A549 (cell line): ENCODE measurements around the gene SRM. TPM values are rescaled to one million over a fixed set of nuclear protein-coding genes. Genes with fewer than 3 reads are reported as not detected.
"Not testable (repeated sequence)": the region's sequence is repeated elsewhere in the genome, so short reads cannot be mapped to it uniquely, and the experiment has no call there.

Experiments used
- ATAC-seq, 2 experiments: fragments of 200-7000 bp in 1 of 2; fragments of >200 bp in 1 of 2; cut with Nextera tagmentation in 1 of 2; cut with Tn5 transposase in 1 of 2; 3 replicates each; pipeline versions ENCODE4 v1.8.0 to v1.9.1; 2018 to 2020; ENCODE audit warnings: mild to moderate bottlenecking in 1 of 2, moderate library complexity in 1 of 2
- CTCF ChIA-PET: fragments of 300-600 bp; sonication (Branson Sonifier 250); formaldehyde crosslinking; extraction: SDS; loops from one replicate; lab custom pipeline; 2021; ENCODE audit warnings: antibody characterized with exemption, inconsistent platforms; lab: Yijun Ruan, JAX
- POLR2A ChIA-PET: fragments of 350-600 bp; formaldehyde crosslinking; extraction: SDS; loops from one replicate; lab custom pipeline; 2021; ENCODE audit warnings: antibody characterized with exemption, inconsistent platforms; lab: Yijun Ruan, JAX
- DNase-seq, 2 experiments: peaks; one replicate each; pipeline versions ENCODE4 v3.0.0 to v3.0.0-alpha.2; 2011 to 2016; ENCODE audit warnings: low read depth in 1 of 2, low spot score in 1 of 2
- FAIRE-seq: peaks from 2 replicates; lab custom pipeline; 2011; peaks lifted over from hg19 to GRCh38; lab: Jason Lieb, UNC
- H3K27ac ChIP-seq, 2 experiments: fragments of >200 bp; sonication (Bioruptor Twin); formaldehyde crosslinking; 3 replicates each; pipeline ENCODE4 v1.5.1; 2016 to 2017
- H3K4me1 ChIP-seq: fragments of >200 bp; sonication (Bioruptor Twin); formaldehyde crosslinking; 3 replicates; pipeline ENCODE4 v1.6.1; 2016
- H3K4me2 ChIP-seq: fragments of >200 bp; sonication (Bioruptor Twin); formaldehyde crosslinking; 3 replicates; pipeline ENCODE4 v1.6.1; 2016
- H3K4me3 ChIP-seq: fragments of >200 bp; sonication (Bioruptor Twin); formaldehyde crosslinking; 3 replicates; pipeline ENCODE4 v1.5.1; 2016
- H3K9me3 ChIP-seq: fragments of >200 bp; sonication (Bioruptor Twin); formaldehyde crosslinking; 3 replicates; pipeline ENCODE4 v1.6.1; 2016
- ATOH8 ChIP-seq: fragments of 250-450 bp; sonication (Bioruptor Pico); IDR thresholded peaks from 2 replicates; pipeline ENCODE4 v1.5.0; 2020; ENCODE audit warnings: low read depth, mild to moderate bottlenecking, moderate library complexity
- CBX8 ChIP-seq: fragments of 200-600 bp; sonication (generic); IDR thresholded peaks from 2 replicates; pipeline ENCODE4 v1.6.1; 2016
- E2F6 ChIP-seq: IDR thresholded peaks from 2 replicates; pipeline ENCODE4 v1.6.1; 2012; ENCODE audit warnings: low read depth, borderline replicate concordance
- EHF ChIP-seq: fragments of 250-450 bp; sonication (Bioruptor Pico); IDR thresholded peaks from 2 replicates; pipeline ENCODE4 v1.5.0; 2020; ENCODE audit warnings: mild to moderate bottlenecking
- EHMT2 ChIP-seq: fragments of 200-600 bp; sonication (generic); IDR thresholded peaks from 2 replicates; pipeline ENCODE4 v1.6.1; 2016; ENCODE audit warnings: antibody characterized with exemption, low read depth, mild to moderate bottlenecking, moderate library complexity
- ELK1 ChIP-seq: fragments of 150-350 bp; IDR thresholded peaks from 2 replicates; pipeline ENCODE4 v1.6.1; 2014; ENCODE audit warnings: low read depth, mild to moderate bottlenecking, low read length
- FOSL2 ChIP-seq, 2 experiments: fragments of 450-650 bp in 1 of 2; fragments of >200 bp in 1 of 2; sonication (Bioruptor Twin) in 1 of 2; formaldehyde crosslinking; IDR thresholded peaks; 2 replicates each; pipeline versions ENCODE4 v1.5.0 to v1.6.1; 2016 to 2020; ENCODE audit warnings: mild to moderate bottlenecking in 1 of 2, moderate library complexity in 1 of 2
- HDAC2 ChIP-seq: fragments of 200-600 bp; sonication (generic); IDR thresholded peaks from 2 replicates; pipeline ENCODE4 v1.6.1; 2016
- HEYL ChIP-seq: fragments of 250-450 bp; sonication (Bioruptor Pico); IDR thresholded peaks from 2 replicates; pipeline ENCODE4 v1.8.0; 2021; ENCODE audit warnings: mild to moderate bottlenecking, moderate library complexity
- HOXB5 ChIP-seq: fragments of 250-450 bp; sonication (Bioruptor Pico); IDR thresholded peaks from 2 replicates; pipeline ENCODE4 v1.5.0; 2020; ENCODE audit warnings: mild to moderate bottlenecking, moderate library complexity
- JUNB ChIP-seq: fragments of >200 bp; sonication (Bioruptor Twin); formaldehyde crosslinking; IDR thresholded peaks from 2 replicates; pipeline ENCODE4 v1.6.1; 2016
- KDM1A ChIP-seq: fragments of 200-600 bp; sonication (generic); IDR thresholded peaks from 2 replicates; pipeline ENCODE4 v1.6.1; 2016; ENCODE audit warnings: low read depth, mild to moderate bottlenecking
- KDM5A ChIP-seq: fragments of 200-600 bp; sonication (generic); IDR thresholded peaks from 2 replicates; pipeline ENCODE4 v1.6.1; 2016; ENCODE audit warnings: antibody characterized with exemption, mild to moderate bottlenecking
- MAX ChIP-seq: IDR thresholded peaks from 2 replicates; pipeline ENCODE4 v1.6.1; 2012
- MAZ ChIP-seq: fragments of 150-350 bp; IDR thresholded peaks from 2 replicates; pipeline ENCODE4 v1.6.1; 2014; ENCODE audit warnings: antibody characterized with exemption, low read depth, low read length, borderline replicate concordance
- MYC ChIP-seq: IDR thresholded peaks from 2 replicates; pipeline ENCODE4 v1.6.1; 2012; ENCODE audit warnings: mild to moderate bottlenecking, inconsistent platforms, low read length, improper control_type of control experiment, borderline replicate concordance
- NPAS2 ChIP-seq: fragments of 250-450 bp; sonication (Bioruptor Pico); IDR thresholded peaks from 2 replicates; pipeline ENCODE4 v1.8.0; 2022; ENCODE audit warnings: mild to moderate bottlenecking, moderate library complexity, borderline replicate concordance
- NR3C1 ChIP-seq: fragments of >200 bp; sonication (Bioruptor Twin); formaldehyde crosslinking; IDR thresholded peaks from 3 replicates; pipeline ENCODE4 v1.6.1; 2017
- RNF2 ChIP-seq: fragments of 200-600 bp; sonication (generic); IDR thresholded peaks from 2 replicates; pipeline ENCODE4 v1.6.1; 2016; ENCODE audit warnings: low read depth, mild to moderate bottlenecking, antibody characterized with exemption, moderate library complexity, borderline replicate concordance
- SMC3 ChIP-seq: fragments of >200 bp; sonication (Bioruptor Twin); formaldehyde crosslinking; IDR thresholded peaks from 3 replicates; pipeline ENCODE4 v1.6.1; 2018; ENCODE audit warnings: inconsistent platforms
- USF2 ChIP-seq: fragments of 450-650 bp; IDR thresholded peaks from 2 replicates; pipeline ENCODE4 v1.6.1; 2014; ENCODE audit warnings: antibody characterized with exemption
- ZFP36 ChIP-seq: fragments of 450-650 bp; IDR thresholded peaks from 2 replicates; pipeline ENCODE4 v1.6.1; 2014; ENCODE audit warnings: borderline replicate concordance; ENCODE audit not compliant: partially characterized antibody
- ZSCAN20 ChIP-seq: fragments of 250-450 bp; sonication (Bioruptor Pico); IDR thresholded peaks from 2 replicates; pipeline ENCODE4 v1.8.0; 2022; ENCODE audit warnings: mild to moderate bottlenecking, moderate library complexity
- WGBS: methylation state at CpG from one replicate; pipeline ENCODE4 v1.1.6; 2017; ENCODE audit errors: missing lambda C conversion rate; 5-methylcytosine and 5-hydroxymethylcytosine counted together
- polyA plus RNA-seq, 4 experiments: library from polyadenylated mRNA; depleted of rRNA in 3 of 4; stranded (reverse); fragments of >200 nt; fragmentation: RNase III in 1 of 4; extraction: RNeasy Plus Mini Kit Qiagen cat#74134 plus additional on column Dnase treatment in 1 of 4; gene quantifications; 2 replicates in 3 of 4; 3 replicates in 1 of 4; pipeline ENCODE4 v1.2.3, GENCODE V29; 2011 to 2017

The SRM gene
- polyA plus RNA-seq, 2 of the 4 experiments (the other 2 are of a cell fraction) = 30.8 to 87.8 TPM

GRCh38 chr1:11064942-11065341 is 5.1 kb upstream of the SRM start (continued):
- no peak for TF ChIP-seq ATOH8 (CRISPR knock-in tag)
- TF ChIP-seq SMC3 = no peak
- TF ChIP-seq HOXB5 (CRISPR knock-in tag) = no peak
- no peak for TF ChIP-seq HEYL (CRISPR knock-in tag)
- no peak for TF ChIP-seq MAX

- 89% methylated on average over 12 of the region's 18 CpGs for WGBS
- ChIA-PET CTCF (interaction anchor here (0.7 to 4.2 kb wide), 3 partner anchors 26 to 589 kb away, joined by 3 to 16 read pairs (median 3); no protein-coding TSS in a partner anchor), POLR2A (interaction anchor here (0.7 kb wide), 1 partner anchor 95 kb away, joined by 3 read pairs; no protein-coding TSS in a partner anchor)
- not testable (repeated sequence) for H3K27ac ChIP-seq, FAIRE-seq, H3K4me1 ChIP-seq, H3K4me2 ChIP-seq, H3K9me3 ChIP-seq, H3K4me3 ChIP-seq
- ATAC-seq = peak in 1 of 2 experiments; percentile 31; a peak in 2 of 6 replicates
- peak in 1 of 2 experiments; percentile 55 for DNase-seq
Measured at GRCh38 chr1:11063937-11064537, 4.2 kb upstream of the SRM start.

- H3K4me2 ChIP-seq = no peak overlapping the region
- H3K27ac ChIP-seq = no peak overlapping the region
- CTCF ChIA-PET = interaction anchor here (0.6 to 4.2 kb wide), 2 partner anchors 25 to 651 kb away, joined by 3 to 16 read pairs; no protein-coding TSS in a partner anchor
- 90% methylated on average over 3 of the region's 3 CpGs for WGBS
- H3K4me1 ChIP-seq = peaks cover 9% of the 10 kb centered on the region; the same call in 2 of the 3 replicates
- DNase-seq (no peak), ATAC-seq (no peak), FAIRE-seq (no peak)
- no peaks in the 10 kb centered on the region for H3K9me3 ChIP-seq
- POLR2A ChIA-PET = no interaction called here
- TF ChIP-seq ELK1 (no peak), EHF (CRISPR knock-in tag) (no peak), MAZ (no peak), ZSCAN20 (CRISPR knock-in tag) (no peak), E2F6 (no peak), CBX8 (no peak), SMC3 (no peak), NR3C1 (no peak), NPAS2 (no peak), JUNB (no peak), RNF2 (no peak), KDM5A (no peak)
- no peak overlapping the region for H3K4me3 ChIP-seq
Measured at GRCh38 chr1:11062965-11063401, 3.2 kb upstream of the SRM start.

GRCh38 chr1:11061652-11062365 is 2.0 kb upstream of the SRM start:
- H3K4me1 ChIP-seq = peaks cover 9% of the 10 kb centered on the region; the same call in 2 of the 3 replicates
- CTCF ChIA-PET = interaction anchor here (0.8 to 2.8 kb wide), 3 partner anchors 19 to 24 kb away, joined by 3 to 15 read pairs (median 3); no protein-coding TSS in a partner anchor
- 85% methylated on average over 5 of the region's 5 CpGs for whole genome bisulfite sequencing
- H3K27ac ChIP-seq = no peak overlapping the region
- POLR2A ChIA-PET = no interaction called here
- H3K9me3 ChIP-seq = no peaks in the 10 kb centered on the region
- FAIRE-seq (no peak), ATAC-seq (no peak), DNase-seq (no peak)
- no peak overlapping the region for H3K4me2 ChIP-seq
- no peak for TF ChIP-seq FOSL2 (IDR thresholded peaks at IDR 0.05)
- TF ChIP-seq FOSL2 (CRISPR knock-in tag; IDR thresholded peaks at IDR 0.05) = no peak
- TF ChIP-seq KDM1A = no peak
- no peak for TF ChIP-seq USF2
- TF ChIP-seq HEYL (CRISPR knock-in tag) = no peak
- no peak for TF ChIP-seq KDM5A
- TF ChIP-seq CBX8 = no peak
- TF ChIP-seq HDAC2 = no peak
- TF ChIP-seq EHMT2 = no peak
- TF ChIP-seq ELK1 = no peak
- TF ChIP-seq MYC = no peak
- TF ChIP-seq ZFP36 = no peak
- H3K4me3 ChIP-seq = no peak overlapping the region
